ELF-1 (cell line): Measurements from ENCODE around the gene RMI1.
"Not testable (repeated sequence)": the region's sequence is repeated elsewhere in the genome, so short reads cannot be mapped to it uniquely, and the experiment has no call there.

ENCODE experiments used
- DNase-seq: peaks from one replicate; pipeline ENCODE4 v3.0.0-alpha.2; 2016; ENCODE audit warnings: low read depth, low spot score

The RMI1 gene

GRCh38 chr9:83980395-83981125 is at the start of gene RMI1:
TSS of gene RMI1 (plus strand) at chr9:83980805. CDS start at chr9:84000987, 20,182 bp downstream.
- peak; percentile 98 for DNase-seq

GRCh38 chr9:83930881-83931280 is 49.7 kb upstream of the RMI1 start:
- no peak for DNase-seq

GRCh38 chr9:83932011-83932410 is 48.6 kb upstream of the RMI1 start:
- DNase-seq = no peak

GRCh38 chr9:83932851-83933250 is 47.8 kb upstream of the RMI1 start:
- DNase-seq = no peak

GRCh38 chr9:83933790-83934189 is 46.8 kb upstream of the RMI1 start:
- DNase-seq = no peak

GRCh38 chr9:83934569-83935275 is 45.9 kb upstream of the RMI1 start:
- DNase-seq = no peak

GRCh38 chr9:83935276-83935935 is 45.2 kb upstream of the RMI1 start:
- no peak for DNase-seq

- DNase-seq = no peak
These were observed 44.1 kb upstream of the RMI1 start for GRCh38 chr9:83936523-83936922.

GRCh38 chr9:83937861-83938455 is 42.6 kb upstream of the RMI1 start:
- peak; percentile 57 for DNase-seq

- no peak for DNase-seq
These were observed 39.9 kb upstream of the RMI1 start for GRCh38 chr9:83940590-83941303.

- not testable (repeated sequence) for DNase-seq
These were observed 32.5 kb upstream of the RMI1 start for GRCh38 chr9:83948096-83948495.

- DNase-seq = no peak
These were observed 24.5 kb upstream of the RMI1 start for GRCh38 chr9:83956086-83956435.

- peak; percentile 84 for DNase-seq
These were observed 24.0 kb upstream of the RMI1 start for GRCh38 chr9:83956436-83957247.

GRCh38 chr9:83957248-83957513 is 23.4 kb upstream of the RMI1 start:
- DNase-seq = no peak

- peak; percentile 56 for DNase-seq
These were observed 21.5 kb upstream of the RMI1 start for GRCh38 chr9:83959061-83959460.

- no peak for DNase-seq
These were observed 19.6 kb upstream of the RMI1 start for GRCh38 chr9:83960991-83961390.

- DNase-seq = peak; percentile 60
These were observed 18.4 kb upstream of the RMI1 start for GRCh38 chr9:83962165-83962564.

- no peak for DNase-seq
These were observed 15.6 kb upstream of the RMI1 start for GRCh38 chr9:83964973-83965349.

- DNase-seq = peak; percentile 34
These were observed 15.0 kb upstream of the RMI1 start for GRCh38 chr9:83965350-83966208.

GRCh38 chr9:83966209-83966582 is 14.4 kb upstream of the RMI1 start:
- DNase-seq = no peak
